ENCODE data around the gene KANK4. TPM values are rescaled to one million over a fixed set of nuclear protein-coding genes. Genes with fewer than 3 reads are reported as not detected.

The KANK4 gene
- total and polyA plus RNA-seq, 5 donors: 0.09 to 0.39 (median 0.20) TPM; not detected in 1

GRCh38 chr1:62269439-62269838, 49.8 kb downstream of the KANK4 start:
- peaks cover 2% of the 10 kb centered on the region for H3K4me1 ChIP-seq (ENCODE audit: control insufficient read depth, insufficient read depth, low read length)
- ATAC-seq (no peak), DNase-seq (no peak)
- no peak overlapping the region for H3K4me3 ChIP-seq (ENCODE audit: low read length)
- intact Hi-C loops (cut with DNase I): no loop called here
- no peaks in the 10 kb centered on the region for H3K9me3 ChIP-seq (ENCODE audit: control insufficient read depth, low read length)
- H3K27me3 ChIP-seq (ENCODE audit: control insufficient read depth, insufficient read depth): no peaks in the 10 kb centered on the region
- 98% methylated on average over 1 of the region's 1 CpG for WGBS
- no peak overlapping the region for H3K27ac ChIP-seq (ENCODE audit: low read length)

- DNase-seq (no peak), ATAC-seq (no peak)
- Histone ChIP-seq H3K4me1 (ENCODE audit: control insufficient read depth, insufficient read depth, low read length) (peaks cover 2% of the 10 kb centered on the region), H3K4me3 (ENCODE audit: low read length) (no peak overlapping the region), H3K9me3 (ENCODE audit: control insufficient read depth, low read length) (no peaks in the 10 kb centered on the region), H3K27ac (ENCODE audit: low read length) (no peak overlapping the region), H3K27me3 (ENCODE audit: control insufficient read depth, insufficient read depth) (no peaks in the 10 kb centered on the region)
- intact Hi-C loops (cut with DNase I): no loop called here
- 76% methylated on average over 8 of the region's 8 CpGs for WGBS
Measured at GRCh38 chr1:62268315-62268714, 50.9 kb downstream of the KANK4 start.

- no peaks in the 10 kb centered on the region for H3K9me3 ChIP-seq (ENCODE audit: control insufficient read depth, low read length)
- ATAC-seq: no peak
- WGBS: 83% methylated on average over 9 of the region's 9 CpGs
Measured at GRCh38 chr1:62265956-62266935, 53.0 kb downstream of the KANK4 start.

GRCh38 chr1:62263814-62264353, 55.4 kb downstream of the KANK4 start:
- intact Hi-C loops (cut with DNase I): no loop called here
- Histone ChIP-seq H3K4me1 (ENCODE audit: control insufficient read depth, insufficient read depth, low read length) (no peaks in the 10 kb centered on the region), H3K9me3 (ENCODE audit: control insufficient read depth, low read length) (no peaks in the 10 kb centered on the region), H3K27ac (ENCODE audit: low read length) (no peak overlapping the region), H3K4me3 (ENCODE audit: low read length) (no peak overlapping the region), H3K27me3 (ENCODE audit: control insufficient read depth, insufficient read depth) (no peaks in the 10 kb centered on the region)
- 81% methylated on average over 13 of the region's 13 CpGs for WGBS
- no peak for DNase-seq
- no peak for ATAC-seq

More at GRCh38 chr1:62265956-62266935, 53.0 kb downstream of the KANK4 start:
- intact Hi-C loops (cut with DNase I): no loop called here
- Histone ChIP-seq H3K27me3 (ENCODE audit: control insufficient read depth, insufficient read depth) (no peaks in the 10 kb centered on the region), H3K4me1 (ENCODE audit: control insufficient read depth, insufficient read depth, low read length) (no peaks in the 10 kb centered on the region), H3K4me3 (ENCODE audit: low read length) (no peak overlapping the region), H3K27ac (ENCODE audit: low read length) (no peak overlapping the region)
- DNase-seq: no peak

GRCh38 chr1:62263006-62263813, 56.0 kb downstream of the KANK4 start:
- intact Hi-C loops (cut with DNase I): no loop called here
- Histone ChIP-seq H3K9me3 (ENCODE audit: control insufficient read depth, low read length) (no peaks in the 10 kb centered on the region), H3K27me3 (ENCODE audit: control insufficient read depth, insufficient read depth) (no peaks in the 10 kb centered on the region), H3K4me3 (ENCODE audit: low read length) (no peak overlapping the region), H3K27ac (ENCODE audit: low read length) (no peak overlapping the region), H3K4me1 (ENCODE audit: control insufficient read depth, insufficient read depth, low read length) (no peaks in the 10 kb centered on the region)
- ATAC-seq: no peak
- no peak for DNase-seq
- WGBS: 62% methylated on average over 19 of the region's 19 CpGs

- Histone ChIP-seq H3K27me3 (ENCODE audit: control insufficient read depth, insufficient read depth) (no peaks in the 10 kb centered on the region), H3K4me3 (ENCODE audit: low read length) (no peak overlapping the region), H3K4me1 (ENCODE audit: control insufficient read depth, insufficient read depth, low read length) (no peaks in the 10 kb centered on the region), H3K27ac (ENCODE audit: low read length) (no peak overlapping the region), H3K9me3 (ENCODE audit: control insufficient read depth, low read length) (no peaks in the 10 kb centered on the region)
- ATAC-seq: no peak
- 73% methylated on average over 3 of the region's 3 CpGs for WGBS
- no peak for DNase-seq
- intact Hi-C loops (cut with DNase I): no loop called here
Measured at GRCh38 chr1:62260688-62261087, 58.5 kb downstream of the KANK4 start.

GRCh38 chr1:62259551-62259950, 59.7 kb downstream of the KANK4 start:
- 98% methylated on average over 4 of the region's 4 CpGs for WGBS
- intact Hi-C loops (cut with DNase I): no loop called here
- DNase-seq: no peak
- Histone ChIP-seq H3K4me1 (ENCODE audit: control insufficient read depth, insufficient read depth, low read length) (no peaks in the 10 kb centered on the region), H3K27ac (ENCODE audit: low read length) (no peak overlapping the region), H3K27me3 (ENCODE audit: control insufficient read depth, insufficient read depth) (no peaks in the 10 kb centered on the region), H3K9me3 (ENCODE audit: control insufficient read depth, low read length) (no peaks in the 10 kb centered on the region), H3K4me3 (ENCODE audit: low read length) (no peak overlapping the region)
- ATAC-seq: no peak

GRCh38 chr1:62250126-62250726, 69.0 kb downstream of the KANK4 start:
- intact Hi-C loops (cut with DNase I): no loop called here
- no peak overlapping the region for H3K27ac ChIP-seq (ENCODE audit: low read length)
- DNase-seq (no peak), ATAC-seq (no peak)
- 75% methylated on average over 10 of the region's 10 CpGs for WGBS
- no peaks in the 10 kb centered on the region for H3K4me1 ChIP-seq (ENCODE audit: control insufficient read depth, insufficient read depth, low read length)
- no peaks in the 10 kb centered on the region for H3K27me3 ChIP-seq (ENCODE audit: control insufficient read depth, insufficient read depth)
- no peak overlapping the region for H3K4me3 ChIP-seq (ENCODE audit: low read length)
- H3K9me3 ChIP-seq (ENCODE audit: control insufficient read depth, low read length): no peaks in the 10 kb centered on the region

- peak in 1 of 2 donors; percentile 22 for ATAC-seq
- WGBS: 37% methylated on average over 14 of the region's 14 CpGs
- no peak for DNase-seq
- H3K4me3 ChIP-seq (ENCODE audit: low read length): no peak overlapping the region
- H3K4me1 ChIP-seq (ENCODE audit: control insufficient read depth, insufficient read depth, low read length): no peaks in the 10 kb centered on the region
- intact Hi-C loops (cut with DNase I): no loop called here
- no peak overlapping the region for H3K27ac ChIP-seq (ENCODE audit: low read length)
- H3K27me3 ChIP-seq (ENCODE audit: control insufficient read depth, insufficient read depth): no peaks in the 10 kb centered on the region
- H3K9me3 ChIP-seq (ENCODE audit: control insufficient read depth, low read length): no peaks in the 10 kb centered on the region
Measured at GRCh38 chr1:62247391-62248168, 71.7 kb downstream of the KANK4 start.

GRCh38 chr1:62245201-62245600, 74.0 kb downstream of the KANK4 start:
- Histone ChIP-seq H3K4me3 (ENCODE audit: low read length) (no peak overlapping the region), H3K9me3 (ENCODE audit: control insufficient read depth, low read length) (no peaks in the 10 kb centered on the region), H3K27ac (ENCODE audit: low read length) (no peak overlapping the region), H3K4me1 (ENCODE audit: control insufficient read depth, insufficient read depth, low read length) (no peaks in the 10 kb centered on the region), H3K27me3 (ENCODE audit: control insufficient read depth, insufficient read depth) (no peaks in the 10 kb centered on the region)
- DNase-seq: no peak
- no peak for ATAC-seq
- intact Hi-C loops (cut with DNase I): no loop called here
